Lower leg skin (tissue), 3 donors: Measurements from ENCODE around the gene ZBTB18.

ENCODE experiments used
- CTCF ChIP-seq, 3 donors: fragments of 450-650 bp; IDR thresholded peaks; one replicate each; pipeline ENCODE4 v1.5.1; 2016; ENCODE audit warnings: antibody characterized with exemption in 3 of 3, mild to moderate bottlenecking in 3 of 3, moderate library complexity in 2 of 3
- POLR2A ChIP-seq, 2 donors: fragments of 450-650 bp; IDR thresholded peaks; one replicate each; pipeline ENCODE4 v1.6.1; 2016 to 2017; ENCODE audit warnings: antibody characterized with exemption in 2 of 2, mild to moderate bottlenecking in 1 of 2, moderate library complexity in 1 of 2

GRCh38 chr1:244065063-244065793 lies 14.1 kb downstream of the ZBTB18 start:
- TF ChIP-seq CTCF (IDR thresholded peaks at IDR 0.05) (no peak), POLR2A (IDR thresholded peaks at IDR 0.05) (no peak)
